GM23338 (cell line): ENCODE data around the gene DR1. TPM values are rescaled to one million over a fixed set of nuclear protein-coding genes. Genes with fewer than 3 reads are reported as not detected.

Source experiments
- ATAC-seq: fragments of 200-7000 bp; cut with Tn5 transposase; 3 replicates; pipeline ENCODE4 v1.9.1; 2020
- DNase-seq: peaks from one replicate; pipeline ENCODE4 v3.0.0-alpha.2; 2015; ENCODE audit warnings: low spot score
- H2AFZ ChIP-seq: fragments of 200-600 bp; sonication (generic); 2 replicates; pipeline ENCODE4 v1.8.0; 2016; ENCODE audit warnings: antibody characterized with exemption, mild to moderate bottlenecking, moderate library complexity
- H3F3A ChIP-seq: fragments of 200-600 bp; sonication (generic); replicated peaks from 2 replicates; pipeline ENCODE4 v1.8.0; 2017; ENCODE audit warnings: antibody characterized with exemption, mixed run types, low read depth
- H3K27ac ChIP-seq: fragments of 200-600 bp; sonication (generic); 2 replicates; pipeline ENCODE4 v1.6.1; 2016; ENCODE audit warnings: low read depth
- H3K27me3 ChIP-seq: fragments of 200-600 bp; sonication (generic); 2 replicates; pipeline ENCODE4 v1.8.0; 2016; ENCODE audit warnings: mild to moderate bottlenecking, mixed run types, moderate library complexity; ENCODE audit not compliant: insufficient read depth
- H3K36me3 ChIP-seq: fragments of 200-600 bp; sonication (generic); 2 replicates; pipeline ENCODE4 v1.8.0; 2016; ENCODE audit warnings: mild to moderate bottlenecking; ENCODE audit not compliant: insufficient read depth
- H3K4me1 ChIP-seq: fragments of 200-600 bp; sonication (generic); 2 replicates; pipeline ENCODE4 v1.8.0; 2016; ENCODE audit warnings: mild to moderate bottlenecking, moderate library complexity; ENCODE audit not compliant: insufficient read depth
- H3K4me2 ChIP-seq: fragments of 200-600 bp; sonication (generic); 2 replicates; pipeline ENCODE4 v1.7.1; 2017; ENCODE audit warnings: mixed run types
- H3K4me3 ChIP-seq: fragments of 200-600 bp; sonication (generic); 2 replicates; pipeline ENCODE4 v1.6.1; 2016; ENCODE audit warnings: mixed run types
- H3K79me2 ChIP-seq: fragments of 200-600 bp; sonication (generic); replicated peaks from 2 replicates; pipeline ENCODE4 v1.8.0; 2017; ENCODE audit warnings: mild to moderate bottlenecking; ENCODE audit not compliant: insufficient read depth
- H3K9me2 ChIP-seq: fragments of 200-600 bp; sonication (generic); 2 replicates; pipeline ENCODE4 v1.8.0; 2017; ENCODE audit not compliant: insufficient read depth
- H4K20me1 ChIP-seq: fragments of 200-600 bp; sonication (generic); replicated peaks from 2 replicates; pipeline ENCODE4 v1.8.0; 2017; ENCODE audit warnings: mild to moderate bottlenecking; ENCODE audit not compliant: insufficient read depth
- H3K27ac Mint-ChIP-seq: 2 replicates; pipeline ENCODE4 v1.8.0; 2020; ENCODE audit warnings: inconsistent platforms, mild to moderate bottlenecking, moderate library complexity, mixed read lengths
- H3K27me3 Mint-ChIP-seq: 3 replicates; pipeline ENCODE4 v1.8.0; 2022; ENCODE audit warnings: low read depth, mild to moderate bottlenecking, moderate library complexity, mixed read lengths, inconsistent platforms; ENCODE audit not compliant: insufficient read depth, poor library complexity
- H3K36me3 Mint-ChIP-seq: 3 replicates; pipeline ENCODE4 v1.8.0; 2021; ENCODE audit warnings: low read depth, mild to moderate bottlenecking, inconsistent platforms, moderate library complexity, mixed read lengths
- H3K4me1 Mint-ChIP-seq: 3 replicates; pipeline ENCODE4 v1.8.0; 2020; ENCODE audit warnings: mild to moderate bottlenecking, inconsistent platforms, mixed read lengths
- H3K4me3 Mint-ChIP-seq: 3 replicates; pipeline ENCODE4 v1.8.0; 2021; ENCODE audit warnings: moderate library complexity, mild to moderate bottlenecking, inconsistent platforms, mixed read lengths
- H3K9me3 Mint-ChIP-seq: 3 replicates; pipeline ENCODE4 v1.8.0; 2020; ENCODE audit warnings: moderate library complexity, mild to moderate bottlenecking, inconsistent platforms, mixed read lengths
- NANOG ChIP-seq: IDR thresholded peaks from 2 replicates; pipeline ENCODE4 v1.6.1; 2016; ENCODE audit warnings: antibody characterized with exemption, borderline replicate concordance
- ZNF114 ChIP-seq: fragments of 250-450 bp; sonication (Bioruptor Pico); IDR thresholded peaks from 2 replicates; pipeline ENCODE4 v1.5.0; 2020; ENCODE audit warnings: mild to moderate bottlenecking, moderate library complexity
- ZNF331 ChIP-seq: fragments of 250-450 bp; sonication (Bioruptor Pico); IDR thresholded peaks from 2 replicates; pipeline ENCODE4 v1.5.0; 2020; ENCODE audit warnings: low read depth, mild to moderate bottlenecking, moderate library complexity
- polyA plus RNA-seq: library from polyadenylated mRNA; unstranded; fragments of >200 nt; fragmentation: Nextera tagmentation; extraction: Ambion mirVana; gene quantifications from 2 replicates; pipeline ENCODE4 v1.2.1, GENCODE V29; 2016
- total RNA-seq: library from RNA; depleted of rRNA; stranded (reverse); fragments of >200 nt; shearing (Covaris generic); gene quantifications from 2 replicates; pipeline ENCODE4 v1.2.3, GENCODE V29; 2014
- TF ChIP-seq, protein P1 (sequence below): fragments of 250-450 bp; sonication (Bioruptor Pico); IDR thresholded peaks from 2 replicates; pipeline ENCODE4 v1.5.0; 2020; ENCODE audit warnings: mild to moderate bottlenecking, moderate library complexity
- TF ChIP-seq, protein P2 (sequence below): IDR thresholded peaks from 2 replicates; pipeline ENCODE4 v1.6.1; 2016; ENCODE audit warnings: antibody characterized with exemption
- TF ChIP-seq, protein P3 (sequence below), 2 experiments: fragments of 200-600 bp in 1 of 2; sonication (generic) in 1 of 2; conservative IDR thresholded peaks; 2 replicates each; pipeline versions ENCODE4 v1.5.1 to v1.6.1; 2016 to 2017; ENCODE audit warnings: antibody characterized with exemption in 2 of 2, low read depth in 2 of 2, mild to moderate bottlenecking in 2 of 2, moderate library complexity in 1 of 2

DR1 gene
- total and polyA plus RNA-seq, 2 experiments from 2014 or later = 20.9 to 61.2 TPM

DNA sequence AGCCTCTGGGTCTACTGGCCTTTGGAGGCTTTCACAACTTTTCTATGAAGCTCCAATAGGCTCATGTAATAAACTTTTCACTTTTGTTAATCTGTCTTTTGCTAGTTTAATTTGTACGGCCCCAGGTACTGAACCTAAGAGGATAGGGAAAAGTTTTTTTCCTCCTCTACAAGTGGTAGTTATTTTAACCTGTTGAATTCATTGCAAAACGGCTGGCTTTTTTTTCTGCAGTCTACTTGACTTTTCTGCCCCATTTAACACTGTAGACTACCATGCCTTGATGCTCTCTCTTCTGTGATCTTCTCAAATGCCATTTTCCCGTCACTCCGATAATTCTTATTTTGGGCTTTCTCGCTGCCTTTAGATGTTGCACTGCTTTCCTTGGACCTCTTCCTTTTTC, 43.6 kb upstream of the DR1 start:
- Histone ChIP-seq H3K27ac (no peak overlapping the region), H3F3A (no peaks in the 10 kb centered on the region), H2AFZ (no peak overlapping the region), H3K36me3 (no peaks in the 10 kb centered on the region), H3K4me3 (no peak overlapping the region), H3K79me2 (no peaks in the 10 kb centered on the region), H3K27me3 (no peaks in the 10 kb centered on the region), H3K9me2 (no peaks in the 10 kb centered on the region), H4K20me1 (no peaks in the 10 kb centered on the region), H3K4me1 (peaks cover 17% of the 10 kb centered on the region), H3K4me2 (no peak overlapping the region)
- Mint-ChIP-seq H3K36me3 (no peaks in the 10 kb centered on the region), H3K4me3 (no peak overlapping the region), H3K4me1 (peaks cover 20% of the 10 kb centered on the region), H3K27ac (no peak overlapping the region), H3K9me3 (no peaks in the 10 kb centered on the region), H3K27me3 (peaks cover 3% of the 10 kb centered on the region)
- TF ChIP-seq, protein P1, sequence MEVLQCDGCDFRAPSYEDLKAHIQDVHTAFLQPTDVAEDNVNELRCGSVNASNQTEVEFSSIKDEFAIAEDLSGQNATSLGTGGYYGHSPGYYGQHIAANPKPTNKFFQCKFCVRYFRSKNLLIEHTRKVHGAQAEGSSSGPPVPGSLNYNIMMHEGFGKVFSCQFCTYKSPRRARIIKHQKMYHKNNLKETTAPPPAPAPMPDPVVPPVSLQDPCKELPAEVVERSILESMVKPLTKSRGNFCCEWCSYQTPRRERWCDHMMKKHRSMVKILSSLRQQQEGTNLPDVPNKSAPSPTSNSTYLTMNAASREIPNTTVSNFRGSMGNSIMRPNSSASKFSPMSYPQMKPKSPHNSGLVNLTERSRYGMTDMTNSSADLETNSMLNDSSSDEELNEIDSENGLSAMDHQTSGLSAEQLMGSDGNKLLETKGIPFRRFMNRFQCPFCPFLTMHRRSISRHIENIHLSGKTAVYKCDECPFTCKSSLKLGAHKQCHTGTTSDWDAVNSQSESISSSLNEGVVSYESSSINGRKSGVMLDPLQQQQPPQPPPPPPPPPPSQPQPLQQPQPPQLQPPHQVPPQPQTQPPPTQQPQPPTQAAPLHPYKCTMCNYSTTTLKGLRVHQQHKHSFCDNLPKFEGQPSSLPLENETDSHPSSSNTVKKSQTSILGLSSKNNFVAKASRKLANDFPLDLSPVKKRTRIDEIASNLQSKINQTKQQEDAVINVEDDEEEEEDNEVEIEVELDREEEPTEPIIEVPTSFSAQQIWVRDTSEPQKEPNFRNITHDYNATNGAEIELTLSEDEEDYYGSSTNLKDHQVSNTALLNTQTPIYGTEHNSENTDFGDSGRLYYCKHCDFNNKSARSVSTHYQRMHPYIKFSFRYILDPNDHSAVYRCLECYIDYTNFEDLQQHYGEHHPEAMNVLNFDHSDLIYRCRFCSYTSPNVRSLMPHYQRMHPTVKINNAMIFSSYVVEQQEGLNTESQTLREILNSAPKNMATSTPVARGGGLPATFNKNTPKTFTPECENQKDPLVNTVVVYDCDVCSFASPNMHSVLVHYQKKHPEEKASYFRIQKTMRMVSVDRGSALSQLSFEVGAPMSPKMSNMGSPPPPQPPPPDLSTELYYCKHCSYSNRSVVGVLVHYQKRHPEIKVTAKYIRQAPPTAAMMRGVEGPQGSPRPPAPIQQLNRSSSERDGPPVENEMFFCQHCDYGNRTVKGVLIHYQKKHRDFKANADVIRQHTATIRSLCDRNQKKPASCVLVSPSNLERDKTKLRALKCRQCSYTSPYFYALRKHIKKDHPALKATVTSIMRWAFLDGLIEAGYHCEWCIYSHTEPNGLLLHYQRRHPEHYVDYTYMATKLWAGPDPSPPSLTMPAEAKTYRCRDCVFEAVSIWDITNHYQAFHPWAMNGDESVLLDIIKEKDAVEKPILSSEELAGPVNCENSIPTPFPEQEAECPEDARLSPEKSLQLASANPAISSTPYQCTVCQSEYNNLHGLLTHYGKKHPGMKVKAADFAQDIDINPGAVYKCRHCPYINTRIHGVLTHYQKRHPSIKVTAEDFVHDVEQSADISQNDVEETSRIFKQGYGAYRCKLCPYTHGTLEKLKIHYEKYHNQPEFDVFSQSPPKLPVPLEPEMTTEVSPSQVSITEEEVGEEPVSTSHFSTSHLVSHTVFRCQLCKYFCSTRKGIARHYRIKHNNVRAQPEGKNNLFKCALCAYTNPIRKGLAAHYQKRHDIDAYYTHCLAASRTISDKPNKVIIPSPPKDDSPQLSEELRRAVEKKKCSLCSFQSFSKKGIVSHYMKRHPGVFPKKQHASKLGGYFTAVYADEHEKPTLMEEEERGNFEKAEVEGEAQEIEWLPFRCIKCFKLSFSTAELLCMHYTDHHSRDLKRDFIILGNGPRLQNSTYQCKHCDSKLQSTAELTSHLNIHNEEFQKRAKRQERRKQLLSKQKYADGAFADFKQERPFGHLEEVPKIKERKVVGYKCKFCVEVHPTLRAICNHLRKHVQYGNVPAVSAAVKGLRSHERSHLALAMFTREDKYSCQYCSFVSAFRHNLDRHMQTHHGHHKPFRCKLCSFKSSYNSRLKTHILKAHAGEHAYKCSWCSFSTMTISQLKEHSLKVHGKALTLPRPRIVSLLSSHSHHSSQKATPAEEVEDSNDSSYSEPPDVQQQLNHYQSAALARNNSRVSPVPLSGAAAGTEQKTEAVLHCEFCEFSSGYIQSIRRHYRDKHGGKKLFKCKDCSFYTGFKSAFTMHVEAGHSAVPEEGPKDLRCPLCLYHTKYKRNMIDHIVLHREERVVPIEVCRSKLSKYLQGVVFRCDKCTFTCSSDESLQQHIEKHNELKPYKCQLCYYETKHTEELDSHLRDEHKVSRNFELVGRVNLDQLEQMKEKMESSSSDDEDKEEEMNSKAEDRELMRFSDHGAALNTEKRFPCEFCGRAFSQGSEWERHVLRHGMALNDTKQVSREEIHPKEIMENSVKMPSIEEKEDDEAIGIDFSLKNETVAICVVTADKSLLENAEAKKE (CRISPR knock-in tag) = no peak
- TF ChIP-seq ZNF331 (no peak), ZNF114 (CRISPR knock-in tag) (no peak), NANOG (no peak)
- TF ChIP-seq, protein P2, sequence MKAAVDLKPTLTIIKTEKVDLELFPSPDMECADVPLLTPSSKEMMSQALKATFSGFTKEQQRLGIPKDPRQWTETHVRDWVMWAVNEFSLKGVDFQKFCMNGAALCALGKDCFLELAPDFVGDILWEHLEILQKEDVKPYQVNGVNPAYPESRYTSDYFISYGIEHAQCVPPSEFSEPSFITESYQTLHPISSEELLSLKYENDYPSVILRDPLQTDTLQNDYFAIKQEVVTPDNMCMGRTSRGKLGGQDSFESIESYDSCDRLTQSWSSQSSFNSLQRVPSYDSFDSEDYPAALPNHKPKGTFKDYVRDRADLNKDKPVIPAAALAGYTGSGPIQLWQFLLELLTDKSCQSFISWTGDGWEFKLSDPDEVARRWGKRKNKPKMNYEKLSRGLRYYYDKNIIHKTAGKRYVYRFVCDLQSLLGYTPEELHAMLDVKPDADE = no peak
- TF ChIP-seq, protein P3, sequence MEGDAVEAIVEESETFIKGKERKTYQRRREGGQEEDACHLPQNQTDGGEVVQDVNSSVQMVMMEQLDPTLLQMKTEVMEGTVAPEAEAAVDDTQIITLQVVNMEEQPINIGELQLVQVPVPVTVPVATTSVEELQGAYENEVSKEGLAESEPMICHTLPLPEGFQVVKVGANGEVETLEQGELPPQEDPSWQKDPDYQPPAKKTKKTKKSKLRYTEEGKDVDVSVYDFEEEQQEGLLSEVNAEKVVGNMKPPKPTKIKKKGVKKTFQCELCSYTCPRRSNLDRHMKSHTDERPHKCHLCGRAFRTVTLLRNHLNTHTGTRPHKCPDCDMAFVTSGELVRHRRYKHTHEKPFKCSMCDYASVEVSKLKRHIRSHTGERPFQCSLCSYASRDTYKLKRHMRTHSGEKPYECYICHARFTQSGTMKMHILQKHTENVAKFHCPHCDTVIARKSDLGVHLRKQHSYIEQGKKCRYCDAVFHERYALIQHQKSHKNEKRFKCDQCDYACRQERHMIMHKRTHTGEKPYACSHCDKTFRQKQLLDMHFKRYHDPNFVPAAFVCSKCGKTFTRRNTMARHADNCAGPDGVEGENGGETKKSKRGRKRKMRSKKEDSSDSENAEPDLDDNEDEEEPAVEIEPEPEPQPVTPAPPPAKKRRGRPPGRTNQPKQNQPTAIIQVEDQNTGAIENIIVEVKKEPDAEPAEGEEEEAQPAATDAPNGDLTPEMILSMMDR (conservative IDR thresholded peaks at IDR 0.05; ENCODE audit: low read depth in 2 of 2) = no peak
- DNase-seq = no peak
- ATAC-seq = no peak
